NOMO-1 treated with dmso at 0.1 percent for 144 hours (cell line): Measurements from ENCODE around the gene CMTM4.
A peak's percentile ranks its signal among the peaks of the same experiment; 100 is the strongest.
"Not testable (repeated sequence)": the region's sequence is repeated elsewhere in the genome, so short reads cannot be mapped to it uniquely, and the experiment has no call there.

ENCODE experiments used
- DNase-seq: peaks from one replicate; lab custom pipeline; 2025; ENCODE audit not compliant: unreplicated experiment; lab: John Stamatoyannopoulos, UW

The CMTM4 gene

GRCh38 chr16:66705790-66706505 is 9.4 kb upstream of the CMTM4 start:
- no peak for DNase-seq

GRCh38 chr16:66703406-66704215 is 7.1 kb upstream of the CMTM4 start:
- no peak for DNase-seq

GRCh38 chr16:66701516-66701915 is 5.0 kb upstream of the CMTM4 start:
- no peak for DNase-seq

- DNase-seq = peak; percentile 30
Measured at GRCh38 chr16:66701026-66701425, 4.5 kb upstream of the CMTM4 start.

- no peak for DNase-seq
Measured at GRCh38 chr16:66699898-66700297, 3.4 kb upstream of the CMTM4 start.

GRCh38 chr16:66698046-66698445 is 1.5 kb upstream of the CMTM4 start:
- no peak for DNase-seq

GRCh38 chr16:66695935-66696668 is 441 bp downstream of the CMTM4 start:
- no peak for DNase-seq

- DNase-seq = no peak
Measured at GRCh38 chr16:66695471-66695934, 1.0 kb downstream of the CMTM4 start.

- DNase-seq = peak; percentile 46
Measured at GRCh38 chr16:66693149-66693548, 3.4 kb downstream of the CMTM4 start.

GRCh38 chr16:66692341-66692740 is 4.2 kb downstream of the CMTM4 start:
- DNase-seq = no peak

- DNase-seq = no peak
Measured at GRCh38 chr16:66691234-66691633, 5.3 kb downstream of the CMTM4 start.

- DNase-seq = no peak
Measured at GRCh38 chr16:66690106-66690847, 6.3 kb downstream of the CMTM4 start.

- DNase-seq = no peak
Measured at GRCh38 chr16:66689282-66689681, 7.3 kb downstream of the CMTM4 start.

GRCh38 chr16:66687906-66688625 is 8.5 kb downstream of the CMTM4 start:
- DNase-seq = no peak

GRCh38 chr16:66685501-66686115 is 10.9 kb downstream of the CMTM4 start:
- DNase-seq = not testable (repeated sequence)

- no peak for DNase-seq
Measured at GRCh38 chr16:66682271-66682670, 14.3 kb downstream of the CMTM4 start.

GRCh38 chr16:66681676-66682075 is 14.9 kb downstream of the CMTM4 start:
- no peak for DNase-seq

GRCh38 chr16:66678337-66678736 is 18.2 kb downstream of the CMTM4 start:
- no peak for DNase-seq

- DNase-seq = no peak
Measured at GRCh38 chr16:66677836-66678235, 18.7 kb downstream of the CMTM4 start.

- DNase-seq = no peak
Measured at GRCh38 chr16:66677179-66677578, 19.4 kb downstream of the CMTM4 start.
